Endothelial cell of umbilical vein (primary cell): ENCODE results near the gene DUSP5. TPM values are rescaled to one million over a fixed set of nuclear protein-coding genes. Genes with fewer than 3 reads are reported as not detected.

Experiments used
- BruUV-seq: library from RNA; stranded (reverse); fragments of 400-500 nt; replicated peaks from 2 replicates; lab custom pipeline; 2021; lab: Mats Ljungman, UMichigan
- CTCF ChIA-PET: fragments of 300-600, 350-600 bp; sonication (Branson Sonifier 250); formaldehyde crosslinking; loops from one replicate; lab custom pipeline; 2021; ENCODE audit warnings: antibody characterized with exemption, inconsistent platforms; lab: Charles Lee
- POLR2A ChIA-PET: fragments of 300-600, 350-600 bp; sonication (Branson Sonifier 250); formaldehyde crosslinking; loops from one replicate; lab custom pipeline; 2021; ENCODE audit warnings: antibody characterized with exemption, inconsistent platforms; lab: Charles Lee
- DNase-seq: peaks from one replicate; pipeline ENCODE4 v3.0.0-alpha.2; 2011; ENCODE audit warnings: low read depth, low spot score
- FAIRE-seq: peaks from 2 replicates; lab custom pipeline; 2011; peaks lifted over from hg19 to GRCh38; lab: Jason Lieb, UNC
- H2AFZ ChIP-seq: 2 replicates; pipeline ENCODE4 v1.6.0; 2012; ENCODE audit warnings: low read depth, low read length, control low read depth, inconsistent platforms
- H3K27ac ChIP-seq: 2 replicates; pipeline ENCODE4 v1.5.1; 2011; ENCODE audit warnings: low read depth, mild to moderate bottlenecking, control low read depth, low read length, moderate library complexity; ENCODE audit not compliant: insufficient read depth
- H3K27me3 ChIP-seq, 2 experiments: 2 replicates each; pipeline versions ENCODE4 v1.6.0 to v1.6.1; 2011; ENCODE audit warnings: low read length in 2 of 2, mixed read lengths in 1 of 2; ENCODE audit not compliant: control insufficient read depth in 2 of 2, insufficient read depth in 2 of 2
- H3K36me3 ChIP-seq, 2 experiments: 2 replicates in 1 of 2; 3 replicates in 1 of 2; pipeline ENCODE4 v1.5.1; 2011; ENCODE audit warnings: low read length in 2 of 2, mild to moderate bottlenecking in 1 of 2, moderate library complexity in 1 of 2; ENCODE audit not compliant: control insufficient read depth in 2 of 2, insufficient read depth in 2 of 2; ENCODE audit errors: extremely low read depth in 1 of 2
- H3K4me1 ChIP-seq: 3 replicates; pipeline ENCODE4 v1.5.1; 2011; ENCODE audit warnings: mild to moderate bottlenecking, low read length; ENCODE audit not compliant: control insufficient read depth, insufficient read depth; ENCODE audit errors: extremely low read depth
- H3K4me2 ChIP-seq: 2 replicates; pipeline ENCODE4 v1.6.1; 2011; ENCODE audit warnings: low read length, control low read depth, mixed read lengths; ENCODE audit not compliant: insufficient read depth
- H3K4me3 ChIP-seq, 3 experiments: fragments of 200-600 bp in 1 of 3; sonication (generic), shearing (Covaris generic) in 1 of 3; replicated peaks in 1 of 3; 2 replicates each; pipeline ENCODE4 v1.5.1; 2011 to 2016; ENCODE audit warnings: control low read depth in 3 of 3, low read length in 3 of 3, mild to moderate bottlenecking in 2 of 3, inconsistent platforms in 1 of 3, low read depth in 1 of 3, moderate library complexity in 1 of 3; ENCODE audit not compliant: insufficient read depth in 1 of 3
- H3K79me2 ChIP-seq: 2 replicates; pipeline ENCODE4 v1.6.0; 2012; ENCODE audit warnings: low read length, inconsistent platforms; ENCODE audit not compliant: control insufficient read depth, insufficient read depth
- H3K9ac ChIP-seq: replicated peaks from 2 replicates; pipeline ENCODE3; 2011; ENCODE audit warnings: low read length, control low read depth; ENCODE audit not compliant: insufficient read depth; ENCODE audit errors: extremely low read depth
- H3K9me1 ChIP-seq: replicated peaks from 3 replicates; pipeline ENCODE4 v1.6.0; 2011; ENCODE audit warnings: mild to moderate bottlenecking, low read length; ENCODE audit not compliant: control insufficient read depth, insufficient read depth; ENCODE audit errors: extremely low read depth
- H3K9me3 ChIP-seq: replicated peaks from 2 replicates; pipeline ENCODE4 v1.5.1; 2012; ENCODE audit warnings: low read length, inconsistent platforms; ENCODE audit not compliant: control insufficient read depth, insufficient read depth
- H4K20me1 ChIP-seq: replicated peaks from 2 replicates; pipeline ENCODE3; 2011; ENCODE audit warnings: mild to moderate bottlenecking, low read length; ENCODE audit not compliant: control insufficient read depth, insufficient read depth; ENCODE audit errors: extremely low read depth
- EZH2 ChIP-seq: IDR thresholded peaks from 2 replicates; pipeline ENCODE4 v1.6.1; 2012; ENCODE audit warnings: borderline replicate concordance, low read depth, mild to moderate bottlenecking, moderate library complexity, low read length, inconsistent platforms; ENCODE audit not compliant: severe bottlenecking
- FOS ChIP-seq: IDR thresholded peaks from 2 replicates; pipeline ENCODE4 v1.6.1; 2011; ENCODE audit warnings: mild to moderate bottlenecking, low read length, moderate library complexity, borderline replicate concordance; ENCODE audit not compliant: insufficient read depth
- GATA2 ChIP-seq: IDR thresholded peaks from 2 replicates; pipeline ENCODE4 v1.7.0; 2011; ENCODE audit warnings: low read depth, mild to moderate bottlenecking, moderate library complexity, mixed read lengths, low read length; ENCODE audit not compliant: insufficient read length, insufficient read depth
- JUN ChIP-seq: IDR thresholded peaks from 2 replicates; pipeline ENCODE4 v1.6.1; 2011; ENCODE audit warnings: borderline replicate concordance, low read depth; ENCODE audit not compliant: insufficient read length, insufficient read depth
- MYC ChIP-seq: IDR thresholded peaks from one replicate; pipeline ENCODE4 v1.6.1; 2011; ENCODE audit warnings: mild to moderate bottlenecking, low read depth, low read length
- POLR2A ChIP-seq: IDR thresholded peaks from 2 replicates; pipeline ENCODE4 v1.6.1; 2012; ENCODE audit warnings: low read depth, mild to moderate bottlenecking, control low read depth, low read length
- POLR2AphosphoS5 ChIP-seq: IDR thresholded peaks from 2 replicates; pipeline ENCODE4 v1.6.1; 2012; ENCODE audit warnings: low read depth, mild to moderate bottlenecking, control low read depth, low read length, moderate library complexity; ENCODE audit not compliant: insufficient read depth
- dilution Hi-C: fragments of 300-500 bp; cut with MboI; formaldehyde crosslinking; loops from one replicate; pipeline ENCODE4 v1.15.0; 2019; ENCODE audit warnings: low sequenced_read_pairs; ENCODE audit not compliant: extremely low pct_ligation_motif_present
- intact Hi-C: fragments of 100-400 bp; cut with micrococcal nuclease; formaldehyde crosslinking; loops from one replicate; pipeline ENCODE4 v1.10.0; 2022
- polyA plus RNA-seq, 4 experiments: library from polyadenylated mRNA; depleted of rRNA in 3 of 4; stranded (reverse) in 3 of 4; unstranded in 1 of 4; fragments of >200 nt; gene quantifications; 2 replicates each; pipeline versions ENCODE4 v1.2.1 to v1.2.3, GENCODE V29; 2011 to 2012; ENCODE audit warnings: missing spikeins in 1 of 4
- total RNA-seq: library from RNA; stranded (reverse); gene quantifications from 2 replicates; pipeline ENCODE4 v1.2.3, GENCODE V29; 2021
- TF ChIP-seq, protein P1 (sequence below): IDR thresholded peaks from 2 replicates; pipeline ENCODE4 v1.6.1; 2011; ENCODE audit not compliant: insufficient read depth, insufficient read length
- TF ChIP-seq, protein P2 (sequence below), 2 donors: IDR thresholded peaks; 1 replicate in 1 of 2; 2 replicates in 1 of 2; pipeline ENCODE4 v1.5.1; 2011; ENCODE audit warnings: low read length in 2 of 2, mild to moderate bottlenecking in 2 of 2, moderate library complexity in 2 of 2, control low read depth in 1 of 2, inconsistent platforms in 1 of 2, low read depth in 1 of 2; ENCODE audit not compliant: insufficient read depth in 1 of 2; ENCODE audit errors: extremely low read depth in 1 of 2

The DUSP5 gene
- total and polyA plus RNA-seq, 2 donors (not counting 3 experiments of a cell fraction or from before 2014, with no cell fraction given) = 12.2 to 25.2 TPM

DNA sequence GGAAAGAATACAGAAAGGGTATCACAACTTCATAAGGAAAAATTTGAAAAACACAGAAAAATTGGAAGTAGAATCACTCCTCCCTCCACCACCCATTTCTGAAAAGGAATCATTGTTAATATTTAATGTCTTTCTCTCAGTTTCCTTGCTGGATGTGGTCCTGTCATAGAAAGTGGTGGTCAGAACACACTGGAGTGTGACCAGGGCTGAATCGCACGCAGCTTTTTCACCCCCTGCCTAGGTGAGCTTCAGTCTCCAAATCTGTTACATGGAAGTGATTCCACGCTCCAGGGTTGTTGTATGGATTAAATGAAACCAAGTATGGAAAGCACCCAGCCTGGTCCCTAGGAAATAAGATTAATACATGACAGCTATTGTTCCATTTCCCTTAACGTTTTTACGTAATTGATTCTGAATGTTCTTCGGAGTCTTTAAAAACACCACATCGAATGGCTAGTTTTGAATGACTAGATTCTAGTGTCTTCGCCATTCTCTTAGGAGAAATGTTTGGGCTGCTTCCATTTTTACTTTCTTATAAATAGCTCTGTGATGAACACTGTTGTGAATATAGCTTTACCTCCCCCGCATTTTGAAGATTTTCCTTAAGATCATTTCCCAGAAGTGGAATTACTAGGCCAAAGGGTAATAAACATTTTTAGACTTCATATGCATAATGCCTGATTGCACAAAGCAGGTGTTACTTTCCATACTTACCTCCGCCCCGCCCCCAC lies 10.9 kb upstream of the DUSP5 start:
- Histone ChIP-seq H2AFZ (no peak overlapping the region), H3K79me2 (no peaks in the 10 kb centered on the region), H3K4me3 (no peak overlapping the region), H3K4me1 (peaks cover 30% of the 10 kb centered on the region), H3K27ac (no peak overlapping the region), H3K9ac (no peak overlapping the region), H3K36me3 (no peaks in the 10 kb centered on the region), H4K20me1 (no peaks in the 10 kb centered on the region), H3K9me3 (no peaks in the 10 kb centered on the region), H3K9me1 (no peaks in the 10 kb centered on the region), H3K4me2 (no peak overlapping the region), H3K27me3 (no peaks in the 10 kb centered on the region)
- BruUV-seq = no TSS peak
- TF ChIP-seq, protein P1, sequence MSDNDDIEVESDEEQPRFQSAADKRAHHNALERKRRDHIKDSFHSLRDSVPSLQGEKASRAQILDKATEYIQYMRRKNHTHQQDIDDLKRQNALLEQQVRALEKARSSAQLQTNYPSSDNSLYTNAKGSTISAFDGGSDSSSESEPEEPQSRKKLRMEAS = no peak
- TF ChIP-seq, protein P2, sequence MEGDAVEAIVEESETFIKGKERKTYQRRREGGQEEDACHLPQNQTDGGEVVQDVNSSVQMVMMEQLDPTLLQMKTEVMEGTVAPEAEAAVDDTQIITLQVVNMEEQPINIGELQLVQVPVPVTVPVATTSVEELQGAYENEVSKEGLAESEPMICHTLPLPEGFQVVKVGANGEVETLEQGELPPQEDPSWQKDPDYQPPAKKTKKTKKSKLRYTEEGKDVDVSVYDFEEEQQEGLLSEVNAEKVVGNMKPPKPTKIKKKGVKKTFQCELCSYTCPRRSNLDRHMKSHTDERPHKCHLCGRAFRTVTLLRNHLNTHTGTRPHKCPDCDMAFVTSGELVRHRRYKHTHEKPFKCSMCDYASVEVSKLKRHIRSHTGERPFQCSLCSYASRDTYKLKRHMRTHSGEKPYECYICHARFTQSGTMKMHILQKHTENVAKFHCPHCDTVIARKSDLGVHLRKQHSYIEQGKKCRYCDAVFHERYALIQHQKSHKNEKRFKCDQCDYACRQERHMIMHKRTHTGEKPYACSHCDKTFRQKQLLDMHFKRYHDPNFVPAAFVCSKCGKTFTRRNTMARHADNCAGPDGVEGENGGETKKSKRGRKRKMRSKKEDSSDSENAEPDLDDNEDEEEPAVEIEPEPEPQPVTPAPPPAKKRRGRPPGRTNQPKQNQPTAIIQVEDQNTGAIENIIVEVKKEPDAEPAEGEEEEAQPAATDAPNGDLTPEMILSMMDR (IDR thresholded peaks at IDR 0.05; ENCODE audit: extremely low read depth in 1 of 2, insufficient read depth in 1 of 2, low read depth in 1 of 2, low read length in 2 of 2) = no peak
- TF ChIP-seq JUN (no peak), GATA2 (no peak), POLR2A (no peak), FOS (no peak), POLR2AphosphoS5 (no peak), MYC (no peak), EZH2 (no peak)
- DNase-seq (no peak), FAIRE-seq (no peak)
- intact Hi-C loops (no loop called here), dilution Hi-C loops (no loop called here)
- POLR2A ChIA-PET = no interaction called here
- CTCF ChIA-PET = interaction anchor here (0.8 to 4.0 kb wide), 3 partner anchors 47 to 132 kb away, joined by 3 to 12 read pairs (median 4); no protein-coding TSS in a partner anchor
